Measurements from ENCODE around the gene MAT2B.

The MAT2B gene

DNA sequence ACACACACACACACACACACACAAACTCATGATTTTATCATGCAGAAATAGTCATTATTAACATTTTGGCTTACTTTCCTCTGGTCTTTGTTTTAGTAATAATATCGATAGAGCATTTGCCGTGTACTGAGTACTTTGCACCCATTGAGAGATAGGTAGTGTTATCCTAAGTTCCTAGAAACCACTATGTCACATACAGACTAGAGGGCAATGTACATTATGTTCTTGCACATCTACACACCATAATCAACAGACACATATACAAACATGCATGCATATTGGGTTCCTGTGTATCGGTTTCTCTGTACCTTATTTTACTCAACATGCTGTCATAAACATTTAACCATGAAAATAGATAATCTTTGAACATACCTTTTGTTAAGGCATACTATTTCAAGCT, 45.7 kb downstream of the MAT2B start:
- DNase-seq (ENCODE audit: low spot score), result no peak

DNA sequence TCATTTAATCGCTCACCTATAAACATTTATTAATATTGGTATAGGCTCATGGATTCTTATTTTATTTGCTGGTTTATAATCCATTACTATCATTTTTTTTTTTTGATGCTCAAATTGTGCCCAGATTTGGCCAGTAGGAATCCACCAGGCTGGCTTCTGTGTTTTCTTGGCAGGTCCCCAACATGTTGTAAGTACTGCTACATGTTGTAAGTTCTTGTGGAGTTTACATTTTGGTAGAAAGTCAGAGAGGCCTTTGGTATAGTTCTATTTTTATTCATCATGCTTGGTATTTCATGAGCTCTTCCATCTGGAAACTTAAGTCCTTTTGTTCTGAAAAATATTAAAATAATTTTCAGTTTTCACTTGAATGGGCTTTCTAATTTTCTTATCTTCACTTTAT, 47.1 kb downstream of the MAT2B start:
- no peak for DNase-seq (ENCODE audit: low spot score)

DNA sequence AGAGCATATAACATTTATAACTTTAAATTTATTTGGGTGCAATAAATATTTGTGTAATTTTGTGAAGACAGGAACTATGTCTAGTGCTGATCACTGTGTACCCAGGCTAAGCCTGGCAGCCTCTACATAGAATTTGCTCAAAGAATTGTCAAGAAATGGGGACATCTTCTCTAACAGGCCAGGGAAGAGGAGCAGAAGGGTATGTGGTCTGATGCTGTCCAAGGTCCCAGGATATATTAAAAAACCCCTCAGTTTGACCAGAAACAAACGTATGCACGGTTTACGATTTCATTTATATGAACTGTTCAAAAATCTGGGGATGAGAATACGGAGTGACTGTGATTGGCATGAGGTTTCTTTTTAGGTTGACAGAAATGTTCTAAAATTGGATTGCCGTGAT, 55.9 kb downstream of the MAT2B start:
- DNase-seq (ENCODE audit: low spot score), result no peak

DNA sequence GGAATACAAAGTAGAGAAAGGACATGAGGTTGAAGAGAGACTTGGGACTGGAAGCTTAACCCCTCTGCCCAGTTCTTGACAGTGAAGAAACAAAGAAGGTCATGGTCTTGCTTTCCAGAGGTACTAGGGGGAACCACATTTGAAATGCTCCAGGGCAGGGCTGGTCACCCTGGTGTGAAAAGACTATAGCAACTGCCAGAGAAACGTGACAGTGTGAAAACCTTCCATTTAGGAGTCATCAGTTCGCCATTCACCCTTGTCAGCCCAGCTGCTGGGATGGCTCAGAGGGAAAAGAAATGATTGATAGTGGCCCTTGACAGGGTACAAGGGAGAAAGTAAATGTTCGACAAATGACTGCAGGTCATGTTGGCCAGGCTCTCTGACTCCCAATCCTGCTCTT, 56.7 kb downstream of the MAT2B start:
- no peak for DNase-seq (ENCODE audit: low spot score)

DNA sequence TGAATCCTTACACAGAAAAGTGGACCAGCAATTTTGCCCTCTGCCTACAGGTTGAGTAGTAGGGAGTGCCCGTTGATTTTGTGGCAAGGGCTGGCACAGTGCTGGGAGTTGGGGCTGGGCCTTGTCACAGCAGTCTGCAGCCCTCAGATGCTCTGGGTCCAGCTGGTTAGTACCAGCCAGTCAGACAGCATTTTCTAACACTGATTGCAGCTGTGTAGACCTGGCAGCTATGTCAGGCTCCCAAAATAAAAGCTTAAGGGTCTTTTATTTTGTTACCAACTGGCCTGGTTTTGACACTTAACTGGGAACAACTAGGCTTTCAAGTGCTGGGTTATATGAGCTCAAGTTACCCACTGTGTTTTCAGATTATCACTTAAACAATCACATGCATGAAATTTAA, 57.7 kb downstream of the MAT2B start:
- DNase-seq (ENCODE audit: low spot score), result no peak

DNA sequence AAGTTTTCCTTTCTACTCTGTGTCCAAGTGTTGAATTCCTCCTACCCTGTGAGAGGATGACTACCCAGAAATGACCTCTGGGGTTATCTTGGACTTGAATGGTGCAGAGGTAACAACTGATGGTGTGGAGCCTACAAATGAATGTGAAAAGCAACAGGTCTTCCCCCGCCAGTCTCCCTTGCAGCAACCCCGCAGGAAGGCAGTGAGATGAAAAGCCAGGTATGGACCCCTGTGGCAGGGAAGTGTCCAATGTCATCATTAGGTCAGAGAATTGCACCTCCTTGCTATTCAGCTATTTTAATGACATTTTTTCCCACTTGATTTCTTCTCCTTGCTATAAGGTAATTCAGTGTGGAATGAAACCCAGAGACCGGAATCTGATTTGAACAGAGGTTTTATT, 58.5 kb downstream of the MAT2B start:
- DNase-seq (ENCODE audit: low spot score), result no peak

DNA sequence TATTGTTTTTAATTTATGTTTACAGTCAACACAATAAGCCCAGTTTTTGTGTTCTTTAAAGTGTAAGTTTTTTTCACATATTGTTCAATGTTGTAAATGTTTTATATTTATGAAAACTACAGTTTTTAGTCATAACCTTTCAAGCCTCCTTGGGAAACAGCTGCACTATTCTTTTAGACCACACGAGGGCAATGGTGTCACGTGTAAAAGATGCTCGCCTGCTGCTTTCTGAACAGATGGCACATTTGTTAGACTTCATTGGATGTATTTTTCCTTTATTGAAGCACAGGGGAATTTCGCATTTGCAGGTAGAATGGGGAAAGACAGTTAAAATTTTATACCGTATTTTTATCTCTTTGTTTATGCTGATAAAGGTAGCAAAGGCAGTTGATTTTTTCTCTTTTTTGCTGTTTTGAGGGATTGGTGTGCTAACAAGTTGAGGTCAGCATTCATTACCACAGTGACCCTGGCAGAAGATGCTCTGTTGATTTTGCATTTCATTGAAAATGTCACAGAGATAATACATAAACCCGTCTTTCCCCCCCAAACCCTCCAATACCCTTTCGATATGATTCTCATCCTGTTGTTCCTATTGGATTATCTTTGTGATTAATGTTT, 59.0 kb downstream of the MAT2B start:
- peak; percentile 63 for DNase-seq (ENCODE audit: low spot score)

DNA sequence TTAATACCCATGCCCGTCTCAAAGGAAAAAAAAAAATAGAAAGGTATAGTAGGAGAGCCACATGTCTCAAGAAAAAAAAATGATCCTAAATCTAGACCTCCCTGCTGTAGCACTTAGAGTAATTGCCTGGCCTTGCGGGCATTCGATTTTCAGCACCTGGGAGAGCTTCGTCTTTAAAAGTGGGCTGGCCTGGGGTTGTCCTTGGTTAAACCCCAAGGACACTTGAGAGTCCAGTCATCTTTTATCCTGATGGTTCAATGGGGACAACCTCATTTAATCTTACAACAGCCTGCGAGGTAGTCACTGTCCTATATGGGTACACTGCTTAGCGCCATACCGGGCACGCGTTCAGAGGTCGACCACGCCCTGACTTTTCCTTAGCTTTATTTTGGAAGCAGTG, 60.1 kb downstream of the MAT2B start:
- no peak for DNase-seq (ENCODE audit: low spot score)

DNA sequence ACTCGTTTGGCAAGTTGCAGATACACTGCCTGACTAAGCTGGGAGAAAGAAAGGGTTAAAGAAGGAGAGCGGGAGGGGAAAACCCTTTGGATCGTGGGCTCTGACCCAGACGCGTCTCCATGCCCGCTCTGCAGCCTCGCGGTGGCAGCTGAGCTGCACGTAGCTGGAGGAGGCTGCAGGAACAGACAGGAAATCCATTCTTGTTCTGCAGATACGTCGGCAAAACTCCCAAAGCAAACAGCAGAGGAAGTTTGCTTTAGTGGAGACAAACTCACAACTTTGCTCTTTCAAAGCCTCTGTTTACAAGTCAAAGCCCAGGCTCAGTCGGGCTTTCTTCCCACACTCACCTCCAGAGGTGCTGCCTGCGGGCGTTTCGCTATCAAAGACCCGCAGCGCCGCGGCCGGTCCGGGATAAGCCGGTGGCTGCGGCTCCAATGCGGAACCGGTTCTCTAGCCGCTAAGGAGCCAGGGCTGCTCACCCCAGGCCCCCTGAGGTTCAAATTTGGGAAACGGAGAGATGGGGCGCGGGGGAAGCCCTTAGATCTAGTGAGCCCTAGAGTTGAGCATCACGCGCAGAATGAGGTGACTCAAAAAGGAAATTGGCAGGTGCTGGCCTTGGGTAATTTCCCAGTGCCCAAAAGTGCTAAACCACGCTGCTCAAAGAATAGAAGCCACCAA, 60.7 kb downstream of the MAT2B start:
- DNase-seq (ENCODE audit: low spot score), result peak; percentile 31

DNA sequence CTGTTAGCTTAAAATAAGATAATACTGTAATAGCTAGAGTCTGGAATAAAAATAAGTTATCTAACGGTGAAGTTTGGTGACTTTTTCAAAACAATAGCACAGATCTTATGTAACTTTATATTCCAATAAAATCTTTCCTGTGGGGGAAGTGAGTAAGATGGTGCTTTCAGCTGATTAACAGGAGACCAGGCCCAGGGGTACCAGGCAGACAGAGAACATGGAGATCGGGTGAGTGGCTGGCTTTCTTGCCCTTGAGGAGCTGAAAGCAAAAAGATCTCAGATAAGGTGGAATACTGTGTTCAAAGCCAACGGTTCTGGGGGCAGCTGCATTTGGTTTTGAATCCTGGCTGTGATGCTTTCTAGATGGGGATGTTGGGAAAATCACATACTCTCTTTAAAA, 61.3 kb downstream of the MAT2B start:
- no peak for DNase-seq (ENCODE audit: low spot score)

DNA sequence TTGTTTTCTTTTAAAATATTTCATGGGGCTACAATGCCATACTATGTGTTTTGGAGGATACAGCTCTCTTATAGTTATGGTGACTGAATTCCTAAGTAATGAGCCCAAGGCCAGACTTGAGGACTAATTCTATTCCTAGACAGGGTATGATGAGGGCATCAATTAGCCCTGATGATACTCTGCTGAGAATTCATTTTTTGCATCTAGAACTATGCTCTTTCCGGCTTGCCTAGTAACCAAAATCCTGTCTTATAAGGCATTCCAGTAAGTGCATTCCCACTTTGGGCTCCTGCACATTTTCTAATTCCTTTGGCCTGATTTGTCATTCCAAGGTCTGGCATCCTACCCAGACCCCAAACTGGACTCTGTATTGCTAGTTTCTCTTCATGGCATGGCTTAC, 62.4 kb downstream of the MAT2B start:
- DNase-seq (ENCODE audit: low spot score), result no peak
